DOHH2 (cell line): ENCODE results near the gene MLIP.

ENCODE experiments used
- H3F3A ChIP-seq: fragments of 200-600 bp; sonication (generic), shearing (Covaris generic); 2 replicates; pipeline ENCODE4 v1.6.0; 2016; ENCODE audit warnings: antibody characterized with exemption, mild to moderate bottlenecking; ENCODE audit not compliant: control insufficient read depth, insufficient read depth
- H3K27ac ChIP-seq: fragments of 200-600 bp; sonication (generic); 2 replicates; pipeline ENCODE4 v1.5.1; 2014; ENCODE audit warnings: low read depth, mild to moderate bottlenecking, low read length, moderate library complexity
- H3K27me3 ChIP-seq: fragments of 200-600 bp; sonication (generic); 2 replicates; pipeline ENCODE4 v1.6.1; 2014; ENCODE audit warnings: mild to moderate bottlenecking, low read length, mixed read lengths; ENCODE audit not compliant: control insufficient read depth
- H3K36me3 ChIP-seq: fragments of 200-600 bp; sonication (generic); 2 replicates; pipeline ENCODE4 v1.6.1; 2014; ENCODE audit warnings: mild to moderate bottlenecking, low read length, moderate library complexity, mixed read lengths; ENCODE audit not compliant: control insufficient read depth
- H3K4me1 ChIP-seq: fragments of 200-600 bp; sonication (generic); 2 replicates; pipeline ENCODE4 v1.6.1; 2014; ENCODE audit warnings: mild to moderate bottlenecking, low read length, mixed read lengths; ENCODE audit not compliant: control insufficient read depth
- H3K4me2 ChIP-seq: fragments of 200-600 bp; sonication (generic); 2 replicates; pipeline ENCODE4 v1.6.0; 2014; ENCODE audit warnings: mild to moderate bottlenecking, low read length, moderate library complexity
- H3K4me3 ChIP-seq: fragments of 200-600 bp; sonication (generic); 2 replicates; pipeline ENCODE4 v1.5.1; 2014; ENCODE audit warnings: mild to moderate bottlenecking, low read length, mixed read lengths
- H3K79me2 ChIP-seq: fragments of 200-600 bp; sonication (generic); 2 replicates; pipeline ENCODE4 v1.6.1; 2014; ENCODE audit warnings: mild to moderate bottlenecking, low read length, mixed read lengths; ENCODE audit not compliant: control insufficient read depth
- H3K9me2 ChIP-seq: fragments of 200-600 bp; sonication (generic); replicated peaks from 2 replicates; pipeline ENCODE4 v1.6.1; 2014; ENCODE audit warnings: mild to moderate bottlenecking, low read length, mixed read lengths; ENCODE audit not compliant: control insufficient read depth
- H3K9me3 ChIP-seq: fragments of 200-600 bp; sonication (generic); 2 replicates; pipeline ENCODE4 v1.6.1; 2014; ENCODE audit warnings: antibody characterized with exemption, low read length, mixed read lengths; ENCODE audit not compliant: control insufficient read depth, insufficient read depth
- H4K20me1 ChIP-seq: fragments of 200-600 bp; sonication (generic); 2 replicates; pipeline ENCODE4 v1.6.0; 2014; ENCODE audit warnings: low read depth, mild to moderate bottlenecking, antibody characterized with exemption, low read length, moderate library complexity; ENCODE audit not compliant: control insufficient read depth, insufficient read depth
- EZH2phosphoT487 ChIP-seq: fragments of 200-600 bp; sonication (generic); IDR thresholded peaks from 2 replicates; pipeline ENCODE4 v1.6.1; 2017; ENCODE audit warnings: borderline replicate concordance, mild to moderate bottlenecking, antibody characterized with exemption, low read length, moderate library complexity, mixed read lengths
- TF ChIP-seq, protein P1 (sequence below): fragments of 200-600 bp; sonication (generic); IDR thresholded peaks from one replicate; pipeline ENCODE4 v1.5.1; 2014; ENCODE audit warnings: antibody characterized with exemption, mild to moderate bottlenecking, low read depth, low read length; ENCODE audit not compliant: poor library complexity, severe bottlenecking

Gene MLIP

GRCh38 chr6:54132587-54132986, 21.3 kb downstream of the MLIP start:
- TF ChIP-seq EZH2phosphoT487, result no peak
- TF ChIP-seq, protein P1, sequence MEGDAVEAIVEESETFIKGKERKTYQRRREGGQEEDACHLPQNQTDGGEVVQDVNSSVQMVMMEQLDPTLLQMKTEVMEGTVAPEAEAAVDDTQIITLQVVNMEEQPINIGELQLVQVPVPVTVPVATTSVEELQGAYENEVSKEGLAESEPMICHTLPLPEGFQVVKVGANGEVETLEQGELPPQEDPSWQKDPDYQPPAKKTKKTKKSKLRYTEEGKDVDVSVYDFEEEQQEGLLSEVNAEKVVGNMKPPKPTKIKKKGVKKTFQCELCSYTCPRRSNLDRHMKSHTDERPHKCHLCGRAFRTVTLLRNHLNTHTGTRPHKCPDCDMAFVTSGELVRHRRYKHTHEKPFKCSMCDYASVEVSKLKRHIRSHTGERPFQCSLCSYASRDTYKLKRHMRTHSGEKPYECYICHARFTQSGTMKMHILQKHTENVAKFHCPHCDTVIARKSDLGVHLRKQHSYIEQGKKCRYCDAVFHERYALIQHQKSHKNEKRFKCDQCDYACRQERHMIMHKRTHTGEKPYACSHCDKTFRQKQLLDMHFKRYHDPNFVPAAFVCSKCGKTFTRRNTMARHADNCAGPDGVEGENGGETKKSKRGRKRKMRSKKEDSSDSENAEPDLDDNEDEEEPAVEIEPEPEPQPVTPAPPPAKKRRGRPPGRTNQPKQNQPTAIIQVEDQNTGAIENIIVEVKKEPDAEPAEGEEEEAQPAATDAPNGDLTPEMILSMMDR, result no peak

GRCh38 chr6:54133186-54133585, 21.9 kb downstream of the MLIP start:
- Histone ChIP-seq H3K36me3 (no peaks in the 10 kb centered on the region), H3K27ac (no peak overlapping the region), H3K9me2 (no peaks in the 10 kb centered on the region), H4K20me1 (no peaks in the 10 kb centered on the region), H3F3A (no peaks in the 10 kb centered on the region), H3K4me2 (no peak overlapping the region), H3K9me3 (no peaks in the 10 kb centered on the region), H3K79me2 (no peaks in the 10 kb centered on the region), H3K4me3 (no peak overlapping the region), H3K4me1 (no peaks in the 10 kb centered on the region), H3K27me3 (no peaks in the 10 kb centered on the region)
- TF ChIP-seq, protein P1, result no peak
- TF ChIP-seq EZH2phosphoT487, result no peak

More at GRCh38 chr6:54132587-54132986, 21.3 kb downstream of the MLIP start:
- no peaks in the 10 kb centered on the region for H3K9me2 ChIP-seq
- H3K4me1 ChIP-seq, result no peaks in the 10 kb centered on the region
- H3K27ac ChIP-seq, result no peak overlapping the region
- H4K20me1 ChIP-seq, result no peaks in the 10 kb centered on the region
- no peaks in the 10 kb centered on the region for H3K79me2 ChIP-seq
- no peaks in the 10 kb centered on the region for H3K27me3 ChIP-seq
- no peak overlapping the region for H3K4me3 ChIP-seq
- no peak overlapping the region for H3K4me2 ChIP-seq
- no peaks in the 10 kb centered on the region for H3F3A ChIP-seq
- no peaks in the 10 kb centered on the region for H3K36me3 ChIP-seq
- no peaks in the 10 kb centered on the region for H3K9me3 ChIP-seq

DNA sequence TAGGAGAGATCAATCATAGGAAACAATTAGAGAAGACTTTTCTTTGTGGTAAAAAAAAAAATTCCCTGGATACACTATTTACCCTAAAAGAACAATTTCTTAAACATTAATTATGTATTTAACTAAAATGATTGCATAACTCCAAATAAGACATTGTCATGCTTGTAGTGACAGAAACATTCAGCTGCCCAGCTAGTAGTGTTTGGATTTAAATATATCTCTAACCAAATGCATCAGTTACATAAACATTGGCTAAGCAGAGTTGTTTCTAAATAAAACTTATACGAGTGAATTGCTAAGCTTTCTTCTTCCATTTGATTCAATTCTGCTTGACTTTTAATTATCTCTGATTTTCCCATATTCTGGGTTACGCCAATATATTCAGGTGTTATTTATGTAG, 23.7 kb downstream of the MLIP start:
- Histone ChIP-seq H3K27ac (no peak overlapping the region), H3K9me2 (no peaks in the 10 kb centered on the region), H3F3A (no peaks in the 10 kb centered on the region), H3K79me2 (no peaks in the 10 kb centered on the region), H3K9me3 (no peaks in the 10 kb centered on the region), H3K4me1 (no peaks in the 10 kb centered on the region), H3K4me2 (no peak overlapping the region), H3K4me3 (no peak overlapping the region), H4K20me1 (no peaks in the 10 kb centered on the region), H3K27me3 (no peaks in the 10 kb centered on the region), H3K36me3 (no peaks in the 10 kb centered on the region)
- TF ChIP-seq EZH2phosphoT487, result no peak
- TF ChIP-seq, protein P1, result no peak
